Keratinocyte (primary cell): Measurements from ENCODE around the gene SMG6.

Experiments
- CTCF ChIP-seq, 3 experiments: IDR thresholded peaks in 1 of 3; conservative IDR thresholded peaks in 1 of 3; optimal IDR thresholded peaks in 1 of 3; 2 replicates in 2 of 3; 3 replicates in 1 of 3; pipeline versions ENCODE3 to v1.5.1; 2011; ENCODE audit warnings: low read length in 3 of 3, mild to moderate bottlenecking in 3 of 3, moderate library complexity in 2 of 3, control low read depth in 1 of 3, inconsistent platforms in 1 of 3; ENCODE audit not compliant: insufficient read depth in 2 of 3; ENCODE audit errors: extremely low read depth in 1 of 3
- EZH2 ChIP-seq: IDR thresholded peaks from one replicate; pipeline ENCODE4 v1.6.1; 2012; ENCODE audit warnings: inconsistent platforms, mild to moderate bottlenecking, low read length, moderate library complexity

GRCh38 chr17:2089021-2089422, 214.6 kb downstream of the SMG6 start:
- no peak for TF ChIP-seq CTCF (optimal IDR thresholded peaks at IDR 0.05 in 1 of 3, IDR thresholded peaks at IDR 0.05 in 1 of 3, conservative IDR thresholded peaks at IDR 0.05 in 1 of 3; ENCODE audit: extremely low read depth in 1 of 3, insufficient read depth in 2 of 3, low read length in 3 of 3)
- no peak for TF ChIP-seq EZH2
